IPS-15b (cell line): ENCODE results near the gene ADGRF5.

Experiments used
- H3K27me3 ChIP-seq: one replicate; pipeline ENCODE4 v1.6.1; 2013; ENCODE audit warnings: low read length; ENCODE audit not compliant: control insufficient read depth, insufficient read depth
- H3K36me3 ChIP-seq: one replicate; pipeline ENCODE4 v1.6.1; 2013; ENCODE audit warnings: low read length; ENCODE audit not compliant: control insufficient read depth, insufficient read depth
- H3K4me1 ChIP-seq: one replicate; pipeline ENCODE4 v1.6.1; 2013; ENCODE audit warnings: mild to moderate bottlenecking, low read length; ENCODE audit not compliant: control insufficient read depth, insufficient read depth
- H3K4me3 ChIP-seq: one replicate; pipeline ENCODE4 v1.5.1; 2013; ENCODE audit warnings: low read depth, low read length
- H3K9ac ChIP-seq: one replicate; pipeline ENCODE4 v1.6.1; 2013; ENCODE audit warnings: low read depth, mild to moderate bottlenecking, low read length
- H3K9me3 ChIP-seq: one replicate; pipeline ENCODE4 v1.6.1; 2013; ENCODE audit warnings: mild to moderate bottlenecking, low read length; ENCODE audit not compliant: control insufficient read depth, insufficient read depth

The ADGRF5 gene

DNA sequence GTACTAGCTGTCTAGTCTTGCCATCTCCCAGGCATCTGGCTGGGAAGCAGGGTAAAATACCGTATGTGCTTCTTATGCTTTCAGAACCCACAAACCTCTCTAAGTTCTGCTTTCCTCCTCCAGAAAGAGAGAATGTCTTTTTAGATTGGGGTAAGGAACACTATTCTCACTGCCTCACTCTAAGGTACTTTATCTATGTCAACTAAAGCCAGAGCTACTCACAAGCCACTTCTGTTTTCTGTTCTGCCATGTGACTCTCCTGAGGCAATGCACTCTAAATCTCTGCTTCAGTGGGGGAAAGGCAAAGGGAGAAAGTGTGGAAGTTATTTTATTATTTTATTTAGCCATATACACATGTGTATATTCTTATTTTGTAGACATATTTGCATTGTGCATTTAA is 112.9 kb downstream of the ADGRF5 start:
- H3K27me3 ChIP-seq: no peaks in the 10 kb centered on the region
- H3K9me3 ChIP-seq: no peaks in the 10 kb centered on the region
- no peaks in the 10 kb centered on the region for H3K36me3 ChIP-seq
- no peak overlapping the region for H3K9ac ChIP-seq
- no peaks in the 10 kb centered on the region for H3K4me1 ChIP-seq
- H3K4me3 ChIP-seq: no peak overlapping the region
